GM19099 (cell line): ENCODE measurements around the gene MAMLD1.

Experiments used
- POLR2A ChIP-seq: IDR thresholded peaks from 3 replicates; pipeline ENCODE4 v1.6.1; 2011; ENCODE audit warnings: low read depth; ENCODE audit not compliant: insufficient read length; ENCODE audit errors: extremely low read depth

Gene MAMLD1

DNA sequence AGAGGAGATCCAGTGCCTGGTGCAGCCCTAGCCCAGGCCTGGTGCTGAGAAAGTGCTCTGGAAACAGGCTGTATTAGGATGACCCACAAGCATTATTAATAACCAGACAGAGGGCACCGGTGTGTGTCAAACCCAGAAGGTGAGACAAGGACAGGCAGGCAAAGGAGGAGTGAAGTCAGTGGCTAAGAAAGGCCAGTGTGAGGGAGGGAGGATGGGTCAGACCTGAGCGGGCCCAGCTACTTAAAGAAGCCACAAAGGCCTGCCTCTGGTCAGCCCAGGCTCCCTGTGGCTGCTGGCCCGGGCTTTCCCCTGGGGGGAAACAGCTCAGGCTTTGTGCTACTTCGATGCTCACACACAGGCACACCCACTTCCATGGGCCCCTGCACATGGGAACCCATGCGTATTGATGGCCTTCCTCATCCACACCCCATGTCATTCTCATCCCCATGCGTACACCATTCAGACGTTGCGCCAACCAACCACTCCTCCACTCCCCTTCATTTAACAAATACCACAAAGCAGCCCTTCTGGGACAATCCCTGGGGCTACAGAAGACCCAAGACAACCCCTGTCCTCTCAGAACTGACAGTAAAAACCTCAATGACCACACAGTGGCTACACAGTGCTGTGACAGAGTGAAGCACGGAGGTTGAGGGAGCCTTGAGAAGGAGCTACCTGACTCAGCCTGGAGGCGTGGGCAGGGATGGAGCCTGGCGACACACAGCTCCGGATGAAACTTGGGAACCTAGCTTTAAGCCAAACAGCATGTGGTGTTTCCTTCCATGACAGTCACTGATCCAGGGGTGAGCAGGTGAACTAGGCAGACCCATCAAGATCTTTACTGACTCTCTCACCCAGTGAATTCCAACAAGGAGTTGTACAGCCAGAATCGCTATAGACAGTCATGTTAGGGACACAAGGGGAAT, 180.4 kb downstream of the MAMLD1 start:
- TF ChIP-seq POLR2A = no peak

DNA sequence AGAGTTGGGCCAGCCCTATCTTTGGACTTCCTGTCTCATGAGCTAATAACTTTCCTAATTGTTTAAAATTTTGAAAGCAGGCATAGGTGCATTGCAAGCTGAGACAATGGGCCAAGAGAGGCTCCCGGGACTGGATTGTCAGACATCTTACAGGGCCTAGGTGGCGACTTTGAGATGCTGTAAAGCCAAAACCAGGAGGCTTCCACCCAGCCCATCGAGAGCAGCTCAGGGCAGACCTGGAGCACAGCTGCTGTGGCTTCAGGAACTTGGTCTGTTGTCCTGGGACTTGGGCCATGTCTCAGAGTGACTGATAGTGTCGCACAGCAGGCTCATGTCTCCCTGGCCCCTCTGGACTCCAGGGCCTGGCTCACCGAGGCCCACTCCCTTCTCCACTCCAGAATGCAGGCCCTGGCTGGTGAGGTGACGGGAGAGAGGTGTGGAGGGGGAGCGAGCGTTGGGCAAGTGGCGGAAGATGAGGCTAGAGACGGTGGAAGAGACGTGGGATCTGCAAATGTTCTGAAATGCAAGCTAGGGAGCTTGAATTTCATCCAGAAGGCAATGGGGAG, 181.2 kb downstream of the MAMLD1 start:
- TF ChIP-seq POLR2A = no peak

DNA sequence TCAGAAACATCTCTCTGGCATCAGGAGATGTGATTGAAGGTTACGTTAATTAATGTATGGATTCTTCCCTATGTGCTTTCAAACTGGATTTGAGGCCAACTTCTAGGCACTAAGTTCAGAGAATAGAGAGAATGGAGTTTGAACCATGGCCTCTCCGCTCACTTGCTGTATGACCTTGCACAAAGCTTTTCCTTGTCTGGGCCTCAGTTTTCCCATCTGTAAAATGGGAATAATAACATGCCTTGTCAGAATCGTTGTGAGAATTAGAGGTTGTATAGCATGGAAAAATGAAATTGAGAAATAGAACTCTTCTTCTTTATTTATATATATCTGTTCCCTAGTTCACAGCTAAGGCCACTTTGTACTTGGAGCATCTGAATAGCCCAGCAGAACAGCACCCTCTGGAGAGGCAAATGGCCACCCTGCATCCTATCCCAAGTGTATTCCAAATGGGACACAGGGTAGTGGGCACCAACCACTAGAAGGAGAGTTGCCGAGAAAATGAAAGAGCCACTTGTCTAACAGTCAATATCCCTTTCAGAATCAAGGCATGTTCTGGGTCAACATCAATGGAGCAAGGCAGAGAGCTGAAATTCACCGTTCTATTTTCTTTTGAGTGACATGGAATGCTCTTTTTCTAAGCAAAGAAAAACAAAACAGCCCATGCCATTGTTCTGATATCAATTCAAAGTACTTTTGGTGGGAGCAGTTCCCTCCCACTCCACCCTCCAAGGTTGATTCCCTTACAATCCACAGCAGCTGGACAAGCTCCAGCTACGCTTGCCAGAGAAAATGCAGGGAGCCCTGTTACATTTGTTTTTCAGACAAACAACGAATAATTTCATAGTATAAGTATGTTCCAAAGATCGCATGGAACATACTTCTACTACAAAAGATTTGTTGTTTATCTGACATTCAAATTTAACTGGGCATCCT, 182.0 kb downstream of the MAMLD1 start:
- no peak for TF ChIP-seq POLR2A

DNA sequence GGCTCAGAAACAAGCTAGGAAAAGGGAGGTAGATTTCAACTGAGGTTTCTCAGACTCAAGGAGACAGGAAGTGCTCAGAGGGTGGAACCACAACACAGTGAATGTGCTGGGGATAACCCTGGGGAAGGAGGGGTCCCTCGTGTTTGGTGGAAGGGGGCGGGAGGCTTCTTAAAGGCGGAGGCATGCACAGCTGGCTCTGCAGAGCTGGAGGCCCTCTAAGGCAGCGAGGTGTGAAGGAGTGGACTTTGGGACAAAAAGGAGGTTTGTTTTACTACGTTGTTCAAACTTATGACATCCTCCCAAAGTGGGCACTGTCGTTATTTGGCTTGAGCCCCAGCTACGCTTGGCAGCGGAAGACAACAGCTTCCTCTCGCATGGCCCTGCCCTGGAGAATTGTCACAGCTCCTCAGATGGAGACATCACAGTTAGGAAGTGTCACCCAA, 183.6 kb downstream of the MAMLD1 start:
- no peak for TF ChIP-seq POLR2A

DNA sequence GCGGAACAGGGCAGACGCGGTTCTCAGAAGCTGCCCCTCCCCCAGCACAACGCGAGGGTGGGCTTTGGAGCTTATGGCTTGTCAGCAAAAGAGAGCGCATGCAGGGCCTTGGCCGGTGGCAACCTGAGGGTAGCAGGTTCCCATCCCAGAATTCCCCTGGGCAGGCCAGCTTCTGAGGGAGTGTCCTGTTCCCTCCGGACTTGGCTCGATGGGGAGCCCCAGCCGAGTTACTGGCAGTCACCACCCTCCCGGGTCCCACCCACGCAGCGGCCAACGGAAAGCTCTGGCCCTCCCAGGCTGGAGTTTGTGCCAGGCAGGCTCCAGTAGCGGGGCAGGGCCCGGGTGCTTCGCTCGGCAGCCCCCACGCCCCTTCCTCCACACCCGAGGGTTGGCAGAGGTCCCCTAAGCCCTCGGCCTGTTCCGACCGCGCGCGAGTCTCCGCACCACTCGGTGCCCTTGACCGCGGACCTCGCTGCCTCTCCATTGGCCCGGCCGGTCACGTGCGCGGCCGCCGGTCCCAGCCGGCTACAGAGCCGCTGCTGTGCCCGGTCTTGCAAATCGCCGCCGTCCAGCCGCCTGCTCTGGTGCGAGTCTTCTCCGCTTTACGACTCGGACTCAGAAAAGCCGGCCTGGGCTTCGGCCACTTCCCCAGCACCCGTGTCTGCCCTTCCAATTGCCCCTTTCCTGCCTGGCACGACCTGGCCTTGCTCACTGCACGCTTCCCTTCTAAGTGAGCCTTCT, 184.4 kb downstream of the MAMLD1 start:
- no peak for TF ChIP-seq POLR2A

DNA sequence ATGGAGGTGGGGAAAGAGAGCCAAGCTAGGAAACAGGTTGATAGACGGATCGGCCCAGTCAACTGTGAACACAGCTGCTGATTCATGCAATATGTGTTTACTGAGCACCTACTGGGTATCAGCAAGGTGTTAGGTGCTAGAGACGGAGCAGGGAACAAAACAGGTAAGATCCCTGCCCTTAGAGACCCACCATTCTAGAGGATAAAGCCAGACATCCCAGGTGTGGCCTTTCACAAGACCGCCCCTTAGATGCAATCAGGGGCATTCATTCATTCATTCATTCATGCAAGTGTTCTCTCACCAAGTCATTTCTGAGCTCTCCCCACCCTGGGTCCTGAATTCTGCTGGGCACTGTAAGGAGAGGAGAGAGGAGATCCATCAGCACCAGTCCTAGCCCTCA, 185.1 kb downstream of the MAMLD1 start:
- TF ChIP-seq POLR2A = no peak

DNA sequence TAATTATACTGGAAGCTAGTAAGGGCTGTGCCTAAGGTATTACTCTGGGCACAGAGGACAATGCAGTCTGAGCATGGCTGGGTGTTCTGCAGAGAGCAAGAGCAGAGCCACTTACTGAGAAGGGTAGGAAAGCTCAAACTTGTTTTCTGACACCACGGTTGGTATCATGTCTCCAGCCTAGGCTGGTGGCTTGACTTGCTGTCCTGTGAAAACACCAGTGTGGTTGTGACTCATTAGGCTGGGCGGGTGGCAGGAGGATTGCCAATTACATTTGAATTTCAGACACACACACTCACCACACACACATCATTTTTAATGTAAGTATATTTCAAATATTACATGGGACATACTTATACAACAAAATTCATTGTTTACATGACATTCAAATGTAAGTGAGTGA, 185.6 kb downstream of the MAMLD1 start:
- no peak for TF ChIP-seq POLR2A

DNA sequence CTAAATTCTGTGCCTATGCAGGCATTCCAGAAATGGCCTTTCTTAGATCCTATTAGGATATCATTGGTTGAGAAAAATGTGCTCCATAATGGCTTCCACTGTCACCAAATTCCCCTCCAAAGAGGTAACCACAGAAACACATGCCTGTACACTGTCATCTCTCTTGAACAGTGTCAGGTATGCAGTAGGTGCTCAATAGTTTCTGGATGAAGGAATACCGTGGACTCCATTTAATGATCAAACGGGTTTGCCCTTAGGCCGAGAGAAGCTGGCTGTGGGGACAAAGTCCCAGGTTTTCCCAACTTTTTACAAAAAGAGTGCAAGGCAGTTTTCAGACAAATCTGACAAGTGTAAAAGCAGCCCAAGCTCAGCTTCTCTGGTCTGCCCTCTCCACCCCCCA, 188.8 kb downstream of the MAMLD1 start:
- TF ChIP-seq POLR2A = no peak

DNA sequence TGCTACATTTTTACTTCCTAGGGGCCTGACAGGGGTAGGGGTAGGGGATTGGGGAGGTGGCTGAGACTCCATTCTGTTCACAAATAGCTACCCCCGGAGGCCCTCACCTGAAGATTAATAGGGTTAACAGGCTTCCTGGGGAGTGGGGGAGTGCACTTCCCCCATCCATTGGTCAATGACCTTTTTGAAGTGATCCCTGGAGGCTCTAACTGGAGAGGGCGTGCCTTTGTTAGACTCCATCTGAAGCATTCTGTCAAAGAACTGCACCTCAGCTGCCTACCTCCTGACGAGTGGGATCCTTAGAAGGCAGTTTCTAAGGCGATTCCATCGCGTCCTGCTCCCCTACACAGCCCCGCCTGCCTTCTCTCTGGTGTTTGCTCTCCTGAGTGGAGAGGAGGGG, 195.3 kb downstream of the MAMLD1 start:
- no peak for TF ChIP-seq POLR2A
